KBM-7 (cell line): ENCODE data around the gene BOD1.
A peak's percentile ranks its signal among the peaks of the same experiment; 100 is the strongest.

Experiments used
- DNase-seq: peaks from one replicate; pipeline ENCODE4 v3.0.0-alpha.2; 2015
- in situ Hi-C: fragments of 300-500 bp; cut with MboI; formaldehyde crosslinking; loops from 2 replicates; pipeline ENCODE4 v1.14.3; 2020; ENCODE audit warnings: low sequenced_read_pairs, low pct_unique_long_range_greater_than_20kb, mixed read lengths

The BOD1 gene

DNA sequence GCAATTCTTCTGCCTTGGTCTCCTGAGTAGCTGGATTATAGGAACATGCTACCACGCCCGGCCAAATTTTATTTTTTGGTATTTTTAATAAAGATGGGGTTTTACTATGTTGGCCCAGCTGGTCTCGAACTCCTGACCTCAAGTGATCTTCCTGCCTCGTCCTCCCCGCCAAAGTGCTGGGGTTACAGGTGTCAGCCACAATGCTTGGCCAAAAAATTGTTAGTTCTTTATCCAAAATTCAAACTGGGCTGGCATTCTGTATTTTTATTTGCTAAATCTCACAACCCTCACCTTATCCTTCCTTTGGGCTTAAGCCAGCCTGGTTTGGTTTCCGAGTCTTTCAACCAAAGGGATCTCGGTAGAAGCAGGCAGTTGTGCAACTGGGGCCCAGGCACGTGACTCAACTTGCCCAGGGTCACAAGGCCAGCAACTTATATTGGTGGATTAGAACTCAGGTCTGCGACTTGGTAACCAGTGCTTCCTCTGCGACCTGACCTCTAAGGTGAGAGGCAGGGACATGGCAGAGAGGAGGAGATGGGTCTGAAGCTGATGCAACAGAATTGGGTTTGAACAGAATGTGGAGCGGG is 26.5 kb upstream of the BOD1 start:
- in situ Hi-C loops = loop anchor here (25.0 kb wide), 1 partner anchor 319 kb away; no protein-coding TSS in a partner anchor
- no peak for DNase-seq

- in situ Hi-C loops = loop anchor here (25.0 kb wide), 1 partner anchor 320 kb away; no protein-coding TSS in a partner anchor
- no peak for DNase-seq
Observed at GRCh38 chr5:173642191-173642816, 25.9 kb upstream of the BOD1 start.

- in situ Hi-C loops = loop anchor here (25.0 kb wide), 1 partner anchor 322 kb away; no protein-coding TSS in a partner anchor
- DNase-seq = no peak
Observed at GRCh38 chr5:173640156-173640804, 23.8 kb upstream of the BOD1 start.

DNA sequence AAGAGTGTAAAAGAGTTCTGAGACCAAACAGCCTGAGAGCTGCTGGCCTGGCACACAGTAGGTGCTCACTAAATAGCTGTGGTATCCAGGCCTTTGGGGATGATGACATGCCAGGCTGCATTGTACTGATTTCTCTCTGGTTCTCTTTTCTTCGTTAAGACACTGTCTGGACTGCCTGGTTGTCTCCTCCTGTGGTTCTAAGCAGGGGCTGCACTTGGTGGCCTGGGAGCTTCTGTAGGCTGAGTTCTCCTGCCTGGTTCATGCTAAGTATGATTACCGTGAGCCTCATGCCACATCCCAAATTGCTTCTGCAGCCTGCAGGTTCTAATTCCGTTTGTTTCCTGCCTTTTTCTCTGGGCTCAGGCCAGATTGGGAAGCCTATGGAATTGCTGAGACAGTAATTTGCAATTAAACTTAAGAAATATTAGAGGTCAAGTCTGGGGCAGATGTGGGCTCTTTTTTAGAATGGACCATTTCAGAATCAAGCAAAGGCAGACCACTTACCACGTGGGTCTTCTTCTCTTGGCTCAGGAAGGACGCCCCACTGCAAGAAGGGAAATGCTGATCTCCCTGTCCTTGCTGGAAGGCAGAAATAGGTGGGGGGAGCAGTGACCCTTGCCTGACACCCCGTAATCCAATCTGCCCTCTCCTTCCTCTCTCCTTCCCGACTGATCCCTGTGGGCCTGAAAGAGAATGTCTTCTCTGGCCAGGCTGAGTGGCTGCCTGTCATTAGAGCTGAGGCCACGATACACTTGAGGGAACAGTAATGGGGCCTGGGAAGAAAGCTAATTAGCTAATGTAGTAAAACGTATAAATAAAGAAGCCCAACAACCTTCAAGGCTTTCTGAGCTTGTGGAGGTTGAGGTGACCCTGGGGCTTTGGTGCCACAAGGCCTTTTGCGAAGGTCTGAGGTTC is 21.9 kb upstream of the BOD1 start:
- in situ Hi-C loops = loop anchor here (25.0 kb wide), 1 partner anchor 324 kb away; no protein-coding TSS in a partner anchor
- DNase-seq = no peak

- no peak for DNase-seq
- in situ Hi-C loops = loop anchor here (25.0 kb wide), 1 partner anchor 325 kb away; no protein-coding TSS in a partner anchor
Observed at GRCh38 chr5:173637340-173637739, 20.9 kb upstream of the BOD1 start.

DNA sequence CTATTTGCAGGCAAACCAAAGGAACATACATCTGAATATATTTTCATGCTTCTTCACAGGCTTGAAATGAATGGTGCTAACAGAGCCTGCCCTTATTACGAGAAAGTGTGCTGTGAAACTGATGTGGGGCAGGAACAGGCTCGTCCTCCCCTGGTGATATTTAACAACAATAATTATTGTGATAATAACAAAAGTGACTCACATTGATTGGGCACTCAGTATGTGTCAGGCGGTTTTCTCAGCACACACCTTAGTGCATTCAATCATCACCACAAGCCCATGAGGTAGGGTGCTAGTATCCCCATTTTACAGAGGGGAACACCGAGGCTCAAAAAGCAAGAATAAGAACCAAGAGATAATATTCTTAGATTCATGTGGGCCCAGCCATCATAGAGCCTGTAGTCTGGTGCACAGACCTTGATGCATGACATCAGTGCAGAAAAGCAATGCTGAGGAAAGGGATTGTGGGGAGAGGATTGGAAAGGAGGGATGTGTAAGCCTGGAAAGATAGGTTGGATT is 18.1 kb upstream of the BOD1 start:
- in situ Hi-C loops = loop anchor here (25.0 kb wide), 1 partner anchor 328 kb away; no protein-coding TSS in a partner anchor
- DNase-seq = no peak

GRCh38 chr5:173633304-173633703 is 16.9 kb upstream of the BOD1 start:
- in situ Hi-C loops = loop anchor here (25.0 kb wide), 1 partner anchor 329 kb away; no protein-coding TSS in a partner anchor
- DNase-seq = no peak

- no peak for DNase-seq
- in situ Hi-C loops = loop anchor here (25.0 kb wide), 1 partner anchor 331 kb away; no protein-coding TSS in a partner anchor
Observed at GRCh38 chr5:173631478-173631877, 15.0 kb upstream of the BOD1 start.

DNA sequence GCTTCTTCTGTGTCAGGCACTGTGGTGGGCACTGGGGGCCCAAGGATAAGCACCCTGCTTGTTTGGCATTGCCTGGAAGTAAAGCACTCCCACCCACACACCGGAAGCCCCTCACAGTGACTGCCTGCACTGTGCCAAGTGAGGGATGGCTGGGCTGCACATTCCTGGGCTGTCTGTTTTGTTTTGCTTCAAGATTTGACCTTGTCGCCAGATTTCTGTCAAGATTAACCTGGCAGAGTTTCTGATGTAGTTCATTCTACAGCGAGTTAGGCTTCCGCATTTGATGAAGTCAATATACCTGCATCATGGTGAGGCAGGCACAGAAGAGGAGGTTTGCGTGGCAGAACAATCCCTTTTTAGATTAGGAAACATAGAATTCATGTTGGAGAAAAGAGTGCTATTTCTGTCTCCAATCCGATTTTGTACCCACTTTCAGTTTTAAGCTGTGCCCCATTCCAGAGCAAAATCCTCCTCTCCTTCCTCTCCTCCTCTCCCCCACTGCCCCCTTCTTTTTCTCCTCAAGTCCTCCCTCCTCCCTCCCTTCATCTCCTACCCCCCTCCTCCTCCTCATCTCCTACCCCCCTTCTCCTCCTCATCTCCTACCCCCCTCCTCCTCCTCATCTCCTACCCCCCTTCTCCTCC is 14.4 kb upstream of the BOD1 start:
- in situ Hi-C loops = loop anchor here (25.0 kb wide), 1 partner anchor 331 kb away; no protein-coding TSS in a partner anchor
- no peak for DNase-seq

DNA sequence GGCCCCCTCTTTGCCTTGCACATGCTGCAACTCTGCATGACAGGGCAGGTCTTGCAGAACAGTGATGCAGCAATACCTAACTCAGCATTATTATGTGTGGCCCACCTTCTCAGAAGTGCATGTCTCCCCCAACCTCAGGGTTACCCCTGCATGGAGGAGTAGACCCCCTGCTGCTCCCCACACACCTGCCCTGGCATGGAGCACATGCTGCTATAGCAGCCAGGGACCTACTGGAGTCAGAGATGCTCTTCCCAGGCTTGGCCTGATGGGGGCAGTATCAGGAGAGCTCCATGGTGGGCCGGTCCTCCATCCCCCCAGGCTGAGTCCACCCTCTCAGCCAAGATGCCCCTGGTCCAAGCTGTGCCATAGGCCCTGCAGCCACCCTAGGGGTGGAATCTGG is 13.2 kb upstream of the BOD1 start:
- DNase-seq = peak; percentile 15
- in situ Hi-C loops = loop anchor here (25.0 kb wide), 1 partner anchor 333 kb away; no protein-coding TSS in a partner anchor

DNA sequence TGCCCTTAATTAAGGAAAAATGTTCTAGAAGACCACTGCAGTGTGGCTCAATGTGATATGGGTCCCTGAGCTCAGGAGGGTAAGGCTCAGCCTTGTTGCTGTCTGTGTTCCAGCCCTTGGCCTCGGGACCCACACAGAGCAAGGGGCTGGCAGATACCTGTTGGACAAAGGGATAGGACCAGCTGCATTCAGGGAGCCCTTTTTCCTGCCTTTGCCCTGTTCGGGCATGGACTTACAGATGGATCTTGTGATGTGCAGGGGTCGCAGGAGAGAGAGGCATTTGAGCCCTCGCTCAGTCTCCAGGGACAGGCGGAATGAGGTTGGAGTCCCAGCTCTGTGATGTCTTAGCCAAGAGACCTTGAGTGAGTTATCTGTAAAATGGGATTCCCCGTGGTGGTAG is 12.1 kb upstream of the BOD1 start:
- DNase-seq = no peak
- in situ Hi-C loops = loop anchor here (25.0 kb wide), 1 partner anchor 334 kb away; no protein-coding TSS in a partner anchor

DNA sequence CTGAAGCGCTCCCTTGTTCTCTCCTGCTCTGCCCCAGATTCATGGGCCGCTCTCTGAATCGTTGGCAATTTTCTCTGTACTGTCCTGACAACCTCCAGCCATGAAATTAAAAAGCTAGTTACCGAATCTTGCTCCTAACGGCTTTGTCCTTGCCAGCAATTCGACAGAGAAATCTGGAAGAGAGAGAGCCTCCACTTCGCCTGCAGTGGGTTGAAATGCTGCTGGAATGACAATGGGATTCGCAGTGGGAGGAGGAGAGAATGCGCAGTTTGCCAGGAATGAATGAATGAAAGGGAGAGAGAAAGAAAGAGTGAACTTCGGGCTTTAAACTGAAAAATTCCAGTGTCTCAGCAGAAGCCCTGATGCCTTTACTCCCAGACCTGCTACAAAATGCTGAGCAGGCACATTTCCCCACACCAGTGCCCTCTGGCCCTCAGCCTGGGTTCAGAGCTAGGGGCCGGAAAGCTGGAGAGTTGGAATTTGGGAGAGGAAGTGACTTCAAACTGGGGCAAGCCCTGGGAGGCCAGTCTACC is 11.5 kb upstream of the BOD1 start:
- in situ Hi-C loops = loop anchor here (25.0 kb wide), 1 partner anchor 334 kb away; no protein-coding TSS in a partner anchor
- DNase-seq = no peak

GRCh38 chr5:173627271-173627670 is 10.8 kb upstream of the BOD1 start:
- no peak for DNase-seq
- in situ Hi-C loops = loop anchor here (25.0 kb wide), 1 partner anchor 335 kb away; no protein-coding TSS in a partner anchor

- in situ Hi-C loops = loop anchor here (25.0 kb wide), 1 partner anchor 336 kb away; no protein-coding TSS in a partner anchor
Observed at GRCh38 chr5:173626505-173626820, 10.0 kb upstream of the BOD1 start.

GRCh38 chr5:173625673-173626504 is 9.4 kb upstream of the BOD1 start:
- in situ Hi-C loops = loop anchor here (25.0 kb wide), 1 partner anchor 336 kb away; no protein-coding TSS in a partner anchor
- DNase-seq = no peak

More at GRCh38 chr5:173626505-173626820, 10.0 kb upstream of the BOD1 start:
- no peak for DNase-seq

- DNase-seq = no peak
- in situ Hi-C loops = loop anchor here (25.0 kb wide), 1 partner anchor 337 kb away; no protein-coding TSS in a partner anchor
Observed at GRCh38 chr5:173625261-173625660, 8.8 kb upstream of the BOD1 start.

DNA sequence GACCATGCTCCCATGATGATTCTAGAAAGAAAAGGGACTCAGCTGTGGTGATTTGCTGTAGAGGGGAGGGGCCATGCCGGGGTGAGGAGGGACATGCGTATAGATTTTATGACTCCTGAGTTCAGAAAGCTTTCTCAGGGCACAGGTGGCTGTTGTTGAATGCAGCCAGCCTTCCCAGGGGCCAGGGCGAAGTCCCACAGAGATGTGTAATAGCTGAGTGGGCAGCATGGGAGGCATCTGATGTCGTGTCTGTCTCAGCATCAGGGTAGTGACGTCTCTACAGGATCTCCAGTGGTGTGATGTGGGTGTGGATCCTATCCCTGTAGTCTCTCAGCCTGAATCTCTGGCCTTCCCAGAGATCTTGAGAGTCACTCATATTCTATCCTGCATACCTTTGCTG is 7.8 kb upstream of the BOD1 start:
- DNase-seq = no peak

More for the DNA sequence above, 7.8 kb upstream of the BOD1 start:
- in situ Hi-C loops = loop anchor here (25.0 kb wide), 1 partner anchor 688 kb away; no protein-coding TSS in a partner anchor
